Breast epithelium (tissue), 4 donors: Measurements from ENCODE around the gene DPP8. TPM values are rescaled to one million over a fixed set of nuclear protein-coding genes. Genes with fewer than 3 reads are reported as not detected.

Experiments
- DNase-seq, 2 donors: peaks; one replicate each; pipeline ENCODE4 v3.0.0-alpha.2; 2019; ENCODE audit warnings: low spot score in 2 of 2
- H3K27ac ChIP-seq, 2 donors: fragments of 200-600 bp; sonication (generic) in 1 of 2; one replicate each; pipeline ENCODE4 v1.5.1; 2016 to 2019; ENCODE audit warnings: mild to moderate bottlenecking in 1 of 2
- H3K27me3 ChIP-seq, 2 donors: fragments of 200-600 bp; sonication (generic) in 1 of 2; one replicate each; pipeline versions ENCODE4 v1.5.1 to v1.6.0; 2017 to 2019; ENCODE audit warnings: control low read depth in 1 of 2, mild to moderate bottlenecking in 1 of 2
- H3K36me3 ChIP-seq: fragments of 200-600 bp; one replicate; pipeline ENCODE4 v1.5.1; 2019
- H3K4me1 ChIP-seq, 2 donors: fragments of 200-600 bp; sonication (generic); one replicate each; pipeline ENCODE4 v1.5.1; 2016 to 2019; ENCODE audit warnings: control low read depth in 1 of 2
- H3K4me3 ChIP-seq, 3 donors: fragments of 200-600 bp; sonication (generic); 1 replicate in 2 of 3; 2 replicates in 1 of 3; pipeline ENCODE4 v1.5.1; 2016 to 2019; ENCODE audit warnings: mild to moderate bottlenecking in 3 of 3, moderate library complexity in 2 of 3
- H3K9me3 ChIP-seq, 2 donors: fragments of 200-600 bp; sonication (generic) in 1 of 2; one replicate each; pipeline ENCODE4 v1.5.1; 2016 to 2019; ENCODE audit warnings: control low read depth in 1 of 2
- CTCF ChIP-seq, 3 donors: fragments of 450-650 bp; IDR thresholded peaks; one replicate each; pipeline ENCODE4 v1.5.1; 2016 to 2017; ENCODE audit warnings: antibody characterized with exemption in 3 of 3, mild to moderate bottlenecking in 3 of 3, moderate library complexity in 3 of 3
- POLR2A ChIP-seq: fragments of 450-650 bp; IDR thresholded peaks from one replicate; pipeline ENCODE4 v1.6.1; 2016; ENCODE audit warnings: antibody characterized with exemption, mild to moderate bottlenecking, moderate library complexity
- POLR2AphosphoS5 ChIP-seq, 3 donors: sonication (generic); formaldehyde crosslinking; IDR thresholded peaks; one replicate each; pipeline ENCODE4 v1.6.1; 2017; ENCODE audit warnings: antibody characterized with exemption in 3 of 3
- intact Hi-C: fragments of 100-400 bp; cut with DNase I; formaldehyde crosslinking; loops from one replicate; pipeline ENCODE4 v1.15.1; 2023; ENCODE audit warnings: low total_unique reads
- total RNA-seq, 3 donors: library from RNA; depleted of rRNA; stranded (reverse); fragments of >200 nt; gene quantifications; one replicate each; pipeline ENCODE4 v1.1.0, GENCODE V29; 2016

DPP8 gene
- total RNA-seq, 3 donors from 2014 or later = 35.0 to 47.0 (median 42.6) TPM

GRCh38 chr15:65424683-65425082, 92.8 kb downstream of the DPP8 start:
- Histone ChIP-seq H3K36me3 (no peaks in the 10 kb centered on the region), H3K4me3 (no peak overlapping the region), H3K27ac (no peak overlapping the region), H3K9me3 (no peaks in the 10 kb centered on the region), H3K27me3 (no peaks in the 10 kb centered on the region), H3K4me1 (peaks cover 0 to 6% of the 10 kb centered on the region in 2 donors)
- TF ChIP-seq POLR2AphosphoS5 (IDR thresholded peaks at IDR 0.05) = no peak
- TF ChIP-seq CTCF (IDR thresholded peaks at IDR 0.05) = no peak
- TF ChIP-seq POLR2A = no peak
- no peak for DNase-seq
- intact Hi-C loops = no loop called here

- intact Hi-C loops = no loop called here
- H3K36me3 ChIP-seq = no peaks in the 10 kb centered on the region
- peaks cover 0 to 6% of the 10 kb centered on the region in 2 donors for H3K4me1 ChIP-seq
- H3K27me3 ChIP-seq = no peaks in the 10 kb centered on the region
- no peaks in the 10 kb centered on the region for H3K9me3 ChIP-seq
- TF ChIP-seq POLR2AphosphoS5 (IDR thresholded peaks at IDR 0.05) = no peak
- TF ChIP-seq CTCF (IDR thresholded peaks at IDR 0.05) = no peak
- TF ChIP-seq POLR2A = no peak
- H3K4me3 ChIP-seq = no peak overlapping the region
- DNase-seq = no peak
- H3K27ac ChIP-seq = no peak overlapping the region
Measured at GRCh38 chr15:65423976-65424679, 93.4 kb downstream of the DPP8 start.

- TF ChIP-seq POLR2A (no peak), CTCF (IDR thresholded peaks at IDR 0.05) (no peak), POLR2AphosphoS5 (IDR thresholded peaks at IDR 0.05) (no peak)
- DNase-seq = no peak
- H3K4me3 ChIP-seq = peak overlapping the region; percentile 25 to 82 (median 58)
Measured at GRCh38 chr15:65423150-65423975, 94.1 kb downstream of the DPP8 start.

DNA sequence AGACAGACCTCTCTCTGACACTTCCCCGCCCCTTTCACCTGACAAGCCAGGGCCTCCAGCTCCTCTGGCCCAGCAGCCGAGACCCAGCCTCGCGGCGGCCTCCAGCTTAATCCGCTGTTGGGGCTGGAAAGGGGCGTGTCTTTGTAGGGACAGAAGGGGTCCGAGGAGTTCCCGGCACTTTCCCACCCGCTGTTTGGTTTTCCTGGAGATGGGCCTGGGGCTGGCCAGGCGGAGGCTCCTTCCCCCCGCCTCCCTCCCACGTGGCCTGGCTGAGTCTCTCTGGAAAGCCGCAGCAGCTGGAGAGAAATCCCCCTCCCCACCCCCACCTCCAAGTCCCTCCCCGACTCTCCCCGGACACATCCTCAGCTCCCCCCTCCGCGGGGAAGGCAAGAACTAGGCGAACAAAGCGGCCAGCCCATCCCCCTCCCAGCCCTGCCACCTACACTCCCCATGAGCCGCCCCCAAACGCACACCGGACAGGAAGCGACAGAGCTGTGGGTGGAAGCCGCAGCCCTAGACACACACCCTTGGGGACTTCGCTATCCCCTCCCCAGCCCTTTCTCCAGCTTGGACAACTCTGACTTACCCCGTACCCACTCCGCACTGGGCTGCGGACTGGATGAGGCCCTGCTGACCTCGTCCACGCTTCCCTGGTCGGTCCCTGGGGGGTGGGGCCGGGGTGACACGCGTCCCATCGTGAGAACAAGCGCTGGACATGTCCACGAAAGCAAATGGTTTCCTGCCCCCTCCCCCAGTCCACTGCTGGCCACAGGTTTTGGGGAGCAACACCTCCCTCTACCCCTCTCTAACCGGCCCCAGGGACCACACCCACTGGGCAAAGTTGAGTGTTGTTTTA, 95.9 kb downstream of the DPP8 start:
- no peak for TF ChIP-seq CTCF (IDR thresholded peaks at IDR 0.05)
- TF ChIP-seq POLR2A = no peak
- no peak for TF ChIP-seq POLR2AphosphoS5 (IDR thresholded peaks at IDR 0.05)
- Histone ChIP-seq H3K36me3 (no peaks in the 10 kb centered on the region), H3K4me3 (peak overlapping the region; percentile 47 to 82 (median 58)), H3K27ac (peak overlapping the region in 1 of 2 donors; percentile 1), H3K9me3 (no peaks in the 10 kb centered on the region), H3K27me3 (no peaks in the 10 kb centered on the region), H3K4me1 (peaks cover 0 to 6% of the 10 kb centered on the region in 2 donors)
- intact Hi-C loops = no loop called here
- peak in 1 of 2 donors; percentile 27 for DNase-seq

More at GRCh38 chr15:65423150-65423975, 94.1 kb downstream of the DPP8 start:
- intact Hi-C loops = no loop called here
- Histone ChIP-seq H3K27me3 (no peaks in the 10 kb centered on the region), H3K27ac (peak overlapping the region in 1 of 2 donors; percentile 12), H3K4me1 (peaks cover 0 to 6% of the 10 kb centered on the region in 2 donors), H3K9me3 (no peaks in the 10 kb centered on the region), H3K36me3 (no peaks in the 10 kb centered on the region)
